Keratinocyte (primary cell): ENCODE results near the gene SMU1. TPM values are rescaled to one million over a fixed set of nuclear protein-coding genes. Genes with fewer than 3 reads are reported as not detected.

Experiments
- DNase-seq: peaks from one replicate; pipeline ENCODE4 v3.0.0-alpha.2; 2011; ENCODE audit warnings: low read depth, missing footprints, low spot score
- FAIRE-seq: peaks from 2 replicates; lab custom pipeline; 2011; peaks lifted over from hg19 to GRCh38; lab: Jason Lieb, UNC
- H2AFZ ChIP-seq: 2 replicates; pipeline ENCODE4 v1.6.0; 2012; ENCODE audit warnings: low read length, control low read depth, inconsistent platforms; ENCODE audit not compliant: control insufficient read depth
- H3K27ac ChIP-seq: 2 replicates; pipeline ENCODE4 v1.5.1; 2011; ENCODE audit warnings: low read length; ENCODE audit not compliant: control insufficient read depth, insufficient read depth
- H3K27me3 ChIP-seq: 3 replicates; pipeline ENCODE4 v1.6.0; 2011; ENCODE audit warnings: low read length; ENCODE audit not compliant: control insufficient read depth, insufficient read depth; ENCODE audit errors: extremely low read depth
- H3K36me3 ChIP-seq, 2 experiments: 2 replicates in 1 of 2; 3 replicates in 1 of 2; pipeline ENCODE4 v1.5.1; 2011; ENCODE audit warnings: low read length in 2 of 2, mild to moderate bottlenecking in 1 of 2; ENCODE audit not compliant: control insufficient read depth in 2 of 2, insufficient read depth in 2 of 2; ENCODE audit errors: extremely low read depth in 1 of 2
- H3K4me1 ChIP-seq: 3 replicates; pipeline ENCODE4 v1.5.1; 2011; ENCODE audit warnings: low read length; ENCODE audit not compliant: control insufficient read depth, insufficient read depth; ENCODE audit errors: extremely low read depth
- H3K4me2 ChIP-seq: 3 replicates; pipeline ENCODE4 v1.6.0; 2011; ENCODE audit warnings: low read depth, low read length; ENCODE audit not compliant: control insufficient read depth, insufficient read depth; ENCODE audit errors: extremely low read depth
- H3K4me3 ChIP-seq, 3 experiments: fragments of 200-600 bp in 1 of 3; sonication (generic) in 1 of 3; 2 replicates in 2 of 3; 3 replicates in 1 of 3; pipeline ENCODE4 v1.5.1; 2011 to 2016; ENCODE audit warnings: low read length in 3 of 3, mild to moderate bottlenecking in 3 of 3, control low read depth in 2 of 3, inconsistent platforms in 1 of 3, low read depth in 1 of 3, mixed read lengths in 1 of 3, mixed run types in 1 of 3, moderate library complexity in 1 of 3; ENCODE audit not compliant: control insufficient read depth in 2 of 3, insufficient read depth in 2 of 3; ENCODE audit errors: extremely low read depth in 1 of 3
- H3K79me2 ChIP-seq: 2 replicates; pipeline ENCODE4 v1.6.0; 2012; ENCODE audit warnings: low read length; ENCODE audit not compliant: control insufficient read depth, insufficient read depth
- H3K9ac ChIP-seq: 3 replicates; pipeline ENCODE4 v1.6.0; 2011; ENCODE audit warnings: low read length; ENCODE audit not compliant: control insufficient read depth, insufficient read depth; ENCODE audit errors: extremely low read depth
- H3K9me1 ChIP-seq: 3 replicates; pipeline ENCODE4 v1.6.0; 2011; ENCODE audit warnings: low read length; ENCODE audit not compliant: control insufficient read depth, insufficient read depth; ENCODE audit errors: extremely low read depth
- H3K9me3 ChIP-seq: 2 replicates; pipeline ENCODE4 v1.5.1; 2012; ENCODE audit warnings: low read depth, low read length; ENCODE audit not compliant: control insufficient read depth
- H4K20me1 ChIP-seq: 3 replicates; pipeline ENCODE4 v1.6.0; 2011; ENCODE audit warnings: low read length; ENCODE audit not compliant: control insufficient read depth, insufficient read depth; ENCODE audit errors: extremely low read depth
- CTCF ChIP-seq, 3 experiments: IDR thresholded peaks in 1 of 3; conservative IDR thresholded peaks in 1 of 3; optimal IDR thresholded peaks in 1 of 3; 2 replicates in 2 of 3; 3 replicates in 1 of 3; pipeline versions ENCODE3 to v1.5.1; 2011; ENCODE audit warnings: low read length in 3 of 3, mild to moderate bottlenecking in 3 of 3, moderate library complexity in 2 of 3, control low read depth in 1 of 3, inconsistent platforms in 1 of 3; ENCODE audit not compliant: insufficient read depth in 2 of 3; ENCODE audit errors: extremely low read depth in 1 of 3
- EZH2 ChIP-seq: IDR thresholded peaks from one replicate; pipeline ENCODE4 v1.6.1; 2012; ENCODE audit warnings: inconsistent platforms, mild to moderate bottlenecking, low read length, moderate library complexity
- dilution Hi-C: fragments of 300-500 bp; cut with MboI; formaldehyde crosslinking; loops from one replicate; pipeline ENCODE4 v1.7.0; 2020; ENCODE audit warnings: low sequenced_read_pairs; ENCODE audit not compliant: extremely low pct_ligation_motif_present
- polyA plus RNA-seq, 5 experiments: library from polyadenylated mRNA; depleted of rRNA in 3 of 5; stranded (reverse) in 3 of 5; stranded (forward) in 1 of 5; unstranded in 1 of 5; fragments of >200 nt; gene quantifications; 1 replicate in 1 of 5; 2 replicates in 3 of 5; 3 replicates in 1 of 5; pipeline versions ENCODE4 v1.2.1 to v1.2.3, GENCODE V29; 2011 to 2012; ENCODE audit warnings: missing spikeins in 2 of 5, low read depth in 1 of 5, low replicate concordance in 1 of 5

SMU1 gene
- polyA plus RNA-seq, 1 donor (not counting 4 experiments of a cell fraction or from before 2014, with no cell fraction given) = 20.3 TPM

- peaks cover 18 to 20% of the 10 kb centered on the region in 2 experiments for H3K36me3 ChIP-seq
- DNase-seq = no peak
- no peak overlapping the region for H3K9ac ChIP-seq
- no peak for FAIRE-seq
- H3K4me3 ChIP-seq = no peak overlapping the region
- H2AFZ ChIP-seq = no peak overlapping the region
- no peak for TF ChIP-seq EZH2
- TF ChIP-seq CTCF (optimal IDR thresholded peaks at IDR 0.05 in 1 of 3, IDR thresholded peaks at IDR 0.05 in 1 of 3, conservative IDR thresholded peaks at IDR 0.05 in 1 of 3; ENCODE audit: extremely low read depth in 1 of 3, insufficient read depth in 2 of 3, low read length in 3 of 3) = no peak
- no peak overlapping the region for H3K27ac ChIP-seq
- H3K9me3 ChIP-seq = no peaks in the 10 kb centered on the region
- H4K20me1 ChIP-seq = no peaks in the 10 kb centered on the region
- H3K4me1 ChIP-seq = peaks cover 20% of the 10 kb centered on the region
- no peak overlapping the region for H3K4me2 ChIP-seq
- dilution Hi-C loops = no loop called here
- H3K79me2 ChIP-seq = no peaks in the 10 kb centered on the region
- H3K27me3 ChIP-seq = no peaks in the 10 kb centered on the region
- no peaks in the 10 kb centered on the region for H3K9me1 ChIP-seq
Observed at GRCh38 chr9:33109850-33110595, 33.5 kb upstream of the SMU1 start.

- Histone ChIP-seq H3K36me3 (peaks cover 14 to 17% of the 10 kb centered on the region in 2 experiments), H3K4me2 (no peak overlapping the region), H2AFZ (no peak overlapping the region), H3K4me1 (peaks cover 20% of the 10 kb centered on the region), H4K20me1 (no peaks in the 10 kb centered on the region), H3K4me3 (no peak overlapping the region), H3K9ac (no peak overlapping the region), H3K9me1 (no peaks in the 10 kb centered on the region), H3K79me2 (no peaks in the 10 kb centered on the region), H3K9me3 (no peaks in the 10 kb centered on the region), H3K27me3 (no peaks in the 10 kb centered on the region), H3K27ac (no peak overlapping the region)
- no peak for TF ChIP-seq EZH2
- TF ChIP-seq CTCF (optimal IDR thresholded peaks at IDR 0.05 in 1 of 3, IDR thresholded peaks at IDR 0.05 in 1 of 3, conservative IDR thresholded peaks at IDR 0.05 in 1 of 3; ENCODE audit: extremely low read depth in 1 of 3, insufficient read depth in 2 of 3, low read length in 3 of 3) = no peak
- dilution Hi-C loops = no loop called here
- no peak for FAIRE-seq
- DNase-seq = no peak
Observed at GRCh38 chr9:33109097-33109496, 32.6 kb upstream of the SMU1 start.
